Activated B cell treated with CpG ODN at 0.5 μM for 24 hours (primary cell): ENCODE data around the gene BAZ1A. TPM values are rescaled to one million over a fixed set of nuclear protein-coding genes. Genes with fewer than 3 reads are reported as not detected.

Source experiments
- ATAC-seq: fragments of 200-7000 bp; cut with Tn5 transposase; one replicate; pipeline ENCODE4 v1.10.0; 2021; ENCODE audit warnings: low read depth, mild to moderate bottlenecking, moderate library complexity
- CTCF ChIA-PET: fragments of 350-600 bp; sonication (Branson Sonifier 250); formaldehyde crosslinking; loops from one replicate; lab custom pipeline; 2021; ENCODE audit warnings: antibody characterized with exemption; lab: Charles Lee
- POLR2A ChIA-PET: fragments of 350-600 bp; sonication (Branson Sonifier 250); formaldehyde crosslinking; loops from one replicate; lab custom pipeline; 2021; ENCODE audit warnings: antibody characterized with exemption; lab: Charles Lee
- DNase-seq: peaks from one replicate; pipeline ENCODE4 v3.0.0; 2022
- H3K27ac Mint-ChIP-seq: one replicate; pipeline ENCODE4 v1.8.0; 2020; ENCODE audit warnings: mixed read lengths
- H3K27me3 Mint-ChIP-seq: one replicate; pipeline ENCODE4 v1.8.0; 2021; ENCODE audit warnings: mixed read lengths
- H3K36me3 Mint-ChIP-seq: one replicate; pipeline ENCODE4 v1.8.0; 2021; ENCODE audit warnings: low read depth, mixed read lengths
- H3K4me1 Mint-ChIP-seq: one replicate; pipeline ENCODE4 v1.8.0; 2021; ENCODE audit warnings: mixed read lengths
- H3K4me3 Mint-ChIP-seq: one replicate; pipeline ENCODE4 v1.8.0; 2020; ENCODE audit warnings: mild to moderate bottlenecking, mixed read lengths
- H3K9me3 Mint-ChIP-seq: one replicate; pipeline ENCODE4 v1.8.0; 2020; ENCODE audit warnings: mixed read lengths
- CTCF ChIP-seq: fragments of 200-600 bp; IDR thresholded peaks from one replicate; pipeline ENCODE4 v1.8.0; 2022; ENCODE audit warnings: antibody characterized with exemption, mild to moderate bottlenecking
- intact Hi-C: fragments of 100-400 bp; cut with micrococcal nuclease; formaldehyde crosslinking; loops from one replicate; pipeline ENCODE4 v1.15.1; 2024
- total RNA-seq: library from RNA; stranded (reverse); gene quantifications from 2 replicates; pipeline ENCODE4 v1.2.3, GENCODE V29; 2022

BAZ1A gene
- total RNA-seq, 1 donor from 2014 or later = 55.9 TPM

- ATAC-seq (no peak), DNase-seq (no peak)
- peak overlapping the region; percentile 92 for H3K4me3 Mint-ChIP-seq
- ChIA-PET CTCF (interaction anchor here (1.5 to 5.0 kb wide), 2 partner anchors 10 kb away, joined by 9 to 29 read pairs; no protein-coding TSS in a partner anchor), POLR2A (interaction anchor here (0.6 to 2.5 kb wide), 6 partner anchors 10 to 1607 kb away, joined by 3 to 11 read pairs (median 5); partner anchors contain the start of genes MBIP, NFKBIA and SNX6)
- H3K27ac Mint-ChIP-seq = peak overlapping the region; percentile 89
- H3K9me3 Mint-ChIP-seq = no peaks in the 10 kb centered on the region
- intact Hi-C loops = loop anchor here (10.0 kb wide), 1 partner anchor 1112 kb away; the partner anchor contains the start of gene BRMS1L
- peaks cover 32% of the 10 kb centered on the region for H3K4me1 Mint-ChIP-seq
- H3K27me3 Mint-ChIP-seq = no peaks in the 10 kb centered on the region
- TF ChIP-seq CTCF = no peak
- H3K36me3 Mint-ChIP-seq = peaks cover 16% of the 10 kb centered on the region
Observed at GRCh38 chr14:34713122-34713680, 162.0 kb downstream of the BAZ1A start.

- Mint-ChIP-seq H3K36me3 (peaks cover 16% of the 10 kb centered on the region), H3K9me3 (no peaks in the 10 kb centered on the region), H3K27ac (no peak overlapping the region), H3K4me3 (no peak overlapping the region), H3K4me1 (peaks cover 32% of the 10 kb centered on the region), H3K27me3 (no peaks in the 10 kb centered on the region)
- no peak for DNase-seq
- ATAC-seq = no peak
- POLR2A ChIA-PET = no interaction called here
- TF ChIP-seq CTCF = no peak
- CTCF ChIA-PET = interaction anchor here (0.8 to 5.0 kb wide), 2 partner anchors 11 to 41 kb away, joined by 3 to 29 read pairs; no protein-coding TSS in a partner anchor
- intact Hi-C loops = loop anchor here (10.0 kb wide), 1 partner anchor 1113 kb away; the partner anchor contains the start of gene BRMS1L
Observed at GRCh38 chr14:34711796-34712712, 163.1 kb downstream of the BAZ1A start.

- ChIA-PET CTCF (interaction anchor here (0.8 to 5.0 kb wide), 2 partner anchors 12 to 40 kb away, joined by 3 to 29 read pairs; no protein-coding TSS in a partner anchor), POLR2A (no interaction called here)
- H3K4me3 Mint-ChIP-seq = no peak overlapping the region
- H3K27me3 Mint-ChIP-seq = no peaks in the 10 kb centered on the region
- peaks cover 16% of the 10 kb centered on the region for H3K36me3 Mint-ChIP-seq
- peaks cover 32% of the 10 kb centered on the region for H3K4me1 Mint-ChIP-seq
- no peak for ATAC-seq
- no peak for DNase-seq
- no peaks in the 10 kb centered on the region for H3K9me3 Mint-ChIP-seq
- intact Hi-C loops = loop anchor here (10.0 kb wide), 1 partner anchor 1114 kb away; the partner anchor contains the start of gene BRMS1L
- no peak for TF ChIP-seq CTCF
- H3K27ac Mint-ChIP-seq = no peak overlapping the region
Observed at GRCh38 chr14:34711169-34711568, 164.0 kb downstream of the BAZ1A start.

- H3K4me1 Mint-ChIP-seq = peaks cover 32% of the 10 kb centered on the region
Observed at GRCh38 chr14:34710744-34711143, 164.4 kb downstream of the BAZ1A start.

More at GRCh38 chr14:34710744-34711143, 164.4 kb downstream of the BAZ1A start:
- Mint-ChIP-seq H3K4me3 (no peak overlapping the region), H3K27me3 (no peaks in the 10 kb centered on the region), H3K27ac (no peak overlapping the region), H3K9me3 (no peaks in the 10 kb centered on the region), H3K36me3 (peaks cover 16% of the 10 kb centered on the region)
- TF ChIP-seq CTCF = no peak
- DNase-seq = no peak
- ATAC-seq = no peak
- CTCF ChIA-PET = interaction anchor here (5.0 kb wide), 1 partner anchor 13 kb away, joined by 29 read pairs; no protein-coding TSS in a partner anchor
- POLR2A ChIA-PET = no interaction called here
- intact Hi-C loops = loop anchor here (10.0 kb wide), 1 partner anchor 1114 kb away; the partner anchor contains the start of gene BRMS1L
